Measurements from ENCODE around the gene FLVCR1.

DNA sequence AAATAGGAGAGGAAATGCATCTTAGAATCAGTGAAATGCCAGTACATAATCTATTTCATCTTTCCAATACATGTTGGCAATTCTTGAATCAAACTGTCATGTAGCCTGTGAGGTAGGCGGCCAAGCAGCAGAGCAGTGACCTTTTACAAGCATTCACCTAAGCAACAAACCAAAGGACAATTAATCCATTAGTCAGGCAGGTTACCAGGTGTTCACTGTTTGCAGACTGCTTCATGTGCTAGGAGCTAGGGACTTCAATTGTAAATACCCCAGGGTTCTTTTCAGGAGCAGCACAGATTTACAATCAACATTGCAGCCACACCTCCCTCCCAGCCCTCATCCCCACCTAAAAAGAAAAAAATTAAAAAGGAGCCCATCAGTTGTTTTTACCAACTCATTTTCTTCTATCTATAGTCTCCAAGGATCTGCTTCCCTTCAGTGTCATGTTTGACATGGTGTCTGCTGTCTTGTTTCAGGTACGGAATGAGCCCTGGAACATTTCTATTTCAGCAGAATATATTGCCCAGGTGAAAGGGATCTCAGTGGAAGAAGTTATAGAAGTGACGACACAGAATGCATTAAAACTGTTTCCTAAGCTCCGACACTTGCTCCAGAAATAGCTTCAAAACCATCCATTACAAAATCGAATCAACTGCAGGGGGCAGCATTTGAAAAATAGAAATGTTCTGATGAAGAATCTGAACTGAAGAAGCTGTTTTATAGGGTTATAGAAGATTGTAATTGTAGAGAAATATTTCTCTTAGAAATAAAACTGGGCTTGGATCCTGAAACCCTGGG, 43.3 kb upstream of the FLVCR1 start:
- TF ChIP-seq, protein P1, sequence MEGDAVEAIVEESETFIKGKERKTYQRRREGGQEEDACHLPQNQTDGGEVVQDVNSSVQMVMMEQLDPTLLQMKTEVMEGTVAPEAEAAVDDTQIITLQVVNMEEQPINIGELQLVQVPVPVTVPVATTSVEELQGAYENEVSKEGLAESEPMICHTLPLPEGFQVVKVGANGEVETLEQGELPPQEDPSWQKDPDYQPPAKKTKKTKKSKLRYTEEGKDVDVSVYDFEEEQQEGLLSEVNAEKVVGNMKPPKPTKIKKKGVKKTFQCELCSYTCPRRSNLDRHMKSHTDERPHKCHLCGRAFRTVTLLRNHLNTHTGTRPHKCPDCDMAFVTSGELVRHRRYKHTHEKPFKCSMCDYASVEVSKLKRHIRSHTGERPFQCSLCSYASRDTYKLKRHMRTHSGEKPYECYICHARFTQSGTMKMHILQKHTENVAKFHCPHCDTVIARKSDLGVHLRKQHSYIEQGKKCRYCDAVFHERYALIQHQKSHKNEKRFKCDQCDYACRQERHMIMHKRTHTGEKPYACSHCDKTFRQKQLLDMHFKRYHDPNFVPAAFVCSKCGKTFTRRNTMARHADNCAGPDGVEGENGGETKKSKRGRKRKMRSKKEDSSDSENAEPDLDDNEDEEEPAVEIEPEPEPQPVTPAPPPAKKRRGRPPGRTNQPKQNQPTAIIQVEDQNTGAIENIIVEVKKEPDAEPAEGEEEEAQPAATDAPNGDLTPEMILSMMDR (IDR thresholded peaks at IDR 0.05; ENCODE audit: insufficient read depth, low read length, poor library complexity, severe bottlenecking), result no peak
- no peak for TF ChIP-seq EZH2phosphoT487 (conservative IDR thresholded peaks at IDR 0.05; ENCODE audit: low read length)

Measured in SU-DHL-6 (cell line).